Subcutaneous abdominal adipose tissue (tissue), 5 donors: ENCODE measurements around the gene FFAR3.
A peak's percentile ranks its signal among the peaks of the same experiment; 100 is the strongest.

Source experiments
- H3K27ac ChIP-seq: one replicate; pipeline ENCODE4 v1.7.0; 2013; ENCODE audit warnings: low read depth, mild to moderate bottlenecking, inconsistent platforms, low read length, moderate library complexity
- H3K27me3 ChIP-seq, 5 donors: one replicate each; pipeline ENCODE4 v1.7.0; 2013; ENCODE audit warnings: low read length in 5 of 5, inconsistent platforms in 1 of 5; ENCODE audit not compliant: control insufficient read depth in 5 of 5, insufficient read depth in 4 of 5
- H3K36me3 ChIP-seq, 5 donors: one replicate each; pipeline ENCODE4 v1.7.0; 2013; ENCODE audit warnings: low read length in 5 of 5; ENCODE audit not compliant: control insufficient read depth in 5 of 5, insufficient read depth in 5 of 5
- H3K4me1 ChIP-seq, 5 donors: one replicate each; pipeline ENCODE4 v1.7.0; 2013; ENCODE audit warnings: low read length in 5 of 5, mild to moderate bottlenecking in 3 of 5, moderate library complexity in 1 of 5; ENCODE audit not compliant: control insufficient read depth in 5 of 5, insufficient read depth in 5 of 5
- H3K4me3 ChIP-seq, 5 donors: one replicate each; pipeline ENCODE4 v1.7.0; 2013; ENCODE audit warnings: low read length in 5 of 5, low read depth in 1 of 5
- H3K9ac ChIP-seq, 5 donors: one replicate each; pipeline ENCODE4 v1.7.0; 2013; ENCODE audit warnings: low read length in 5 of 5, mild to moderate bottlenecking in 4 of 5, moderate library complexity in 3 of 5
- H3K9me3 ChIP-seq, 5 donors: one replicate each; pipeline ENCODE4 v1.7.0; 2013; ENCODE audit warnings: low read length in 5 of 5; ENCODE audit not compliant: control insufficient read depth in 5 of 5
- donor health status: healthy.
- donor health status: healthy.
- donor health status: healthy.
- donor health status: healthy.
- donor health status: healthy.

Gene FFAR3

DNA sequence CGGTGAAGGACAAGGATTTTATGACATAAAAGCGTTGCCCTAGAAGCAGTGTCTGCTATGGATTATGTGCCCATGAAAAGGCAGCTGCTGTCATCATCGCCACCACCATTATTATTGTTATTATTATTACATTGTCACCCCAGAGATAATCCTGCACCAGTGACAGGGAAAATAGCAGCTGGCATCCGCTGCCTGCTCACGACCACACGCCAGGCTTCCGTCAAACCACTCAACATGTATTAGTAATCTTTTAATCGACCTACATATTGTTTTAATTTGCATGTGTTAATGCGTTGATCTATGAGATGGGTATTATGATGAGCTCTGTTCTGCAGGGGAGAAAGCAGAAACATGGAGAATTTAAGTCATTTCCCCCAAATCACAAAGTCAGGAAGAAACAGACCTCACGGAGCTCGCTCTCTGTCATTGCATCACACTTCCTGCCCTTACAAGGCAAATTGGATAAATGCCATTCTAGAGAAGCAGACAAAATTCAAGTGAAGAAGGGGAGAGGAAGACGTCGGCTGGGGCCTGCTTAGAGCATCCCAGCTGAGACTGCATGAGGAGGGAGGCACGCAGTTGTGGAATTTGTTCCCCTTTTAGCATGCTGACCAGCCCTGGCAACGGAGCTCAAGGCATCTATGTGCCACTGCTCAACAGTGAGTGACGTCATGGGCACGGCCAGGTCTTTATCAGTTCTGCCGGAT lies at the start of gene FFAR3:
TSS of gene FFAR3 (plus strand) at position 594 of the 707 bp plus-strand sequence. CDS start 431 bp downstream, outside the sequence.
- no peaks in the 10 kb centered on the region for H3K9me3 ChIP-seq
- H3K27me3 ChIP-seq, result peaks cover 0 to 13% (median 2%) of the 10 kb centered on the region in 5 donors
- peaks cover 1 to 21% (median 18%) of the 10 kb centered on the region in 5 donors for H3K4me1 ChIP-seq
- peak within 1 kb of the TSS in 4 of 5 donors; percentile 13 to 31 (median 22) for H3K4me3 ChIP-seq
- H3K36me3 ChIP-seq, result no peaks in the 10 kb centered on the region
- no peak within 1 kb of the TSS for H3K27ac ChIP-seq
- H3K9ac ChIP-seq, result no peak within 1 kb of the TSS

- H3K27me3 ChIP-seq, result peaks cover 3 to 17% (median 7%) of the 10 kb centered on the region in 5 donors
- H3K4me3 ChIP-seq, result no peak overlapping the region
- H3K9ac ChIP-seq, result no peak overlapping the region
- H3K9me3 ChIP-seq, result no peaks in the 10 kb centered on the region
- no peak overlapping the region for H3K27ac ChIP-seq
- no peaks in the 10 kb centered on the region for H3K36me3 ChIP-seq
- H3K4me1 ChIP-seq, result peaks cover 0 to 7% (median 0%) of the 10 kb centered on the region in 5 donors
Observed at GRCh38 chr19:35308910-35309309, 49.4 kb upstream of the FFAR3 start.

DNA sequence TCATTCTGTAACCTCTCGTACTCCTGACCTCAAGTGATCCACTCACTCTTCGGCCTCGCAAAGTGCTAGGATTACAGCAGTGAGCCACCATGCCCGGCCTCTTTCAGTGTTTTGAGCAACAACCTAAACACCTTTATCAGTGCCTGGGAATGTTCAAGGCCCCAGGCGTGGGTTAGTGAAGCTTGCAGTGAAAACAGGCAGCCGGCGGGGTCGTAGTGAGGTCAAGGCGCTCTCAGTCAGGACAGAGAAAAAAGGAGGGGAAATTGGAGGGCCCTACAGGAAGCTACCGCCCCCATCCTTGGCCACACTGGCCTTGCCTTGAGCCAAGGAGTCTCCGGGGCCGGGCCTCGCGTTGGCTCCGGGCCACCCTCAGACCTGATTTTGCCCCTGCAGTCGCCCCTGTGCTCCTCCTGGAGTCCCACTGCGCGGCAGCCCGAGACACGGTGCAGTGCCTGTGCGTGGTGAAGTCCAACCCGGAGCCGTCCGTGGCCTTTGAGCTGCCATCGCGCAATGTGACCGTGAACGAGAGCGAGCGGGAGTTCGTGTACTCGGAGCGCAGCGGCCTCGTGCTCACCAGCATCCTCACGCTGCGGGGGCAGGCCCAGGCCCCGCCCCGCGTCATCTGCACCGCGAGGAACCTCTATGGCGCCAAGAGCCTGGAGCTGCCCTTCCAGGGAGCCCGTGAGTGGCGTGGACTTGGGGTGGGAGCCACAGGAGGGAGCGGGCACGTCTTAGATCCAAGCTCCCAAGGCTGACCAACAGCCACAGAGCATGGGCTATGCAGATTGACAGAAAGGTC lies 48.6 kb upstream of the FFAR3 start:
- H3K36me3 ChIP-seq, result no peaks in the 10 kb centered on the region
- H3K9me3 ChIP-seq, result no peaks in the 10 kb centered on the region
- no peak overlapping the region for H3K27ac ChIP-seq
- H3K4me3 ChIP-seq, result no peak overlapping the region
- H3K27me3 ChIP-seq, result peaks cover 3 to 20% (median 5%) of the 10 kb centered on the region in 5 donors
- peaks cover 0 to 7% (median 0%) of the 10 kb centered on the region in 5 donors for H3K4me1 ChIP-seq
- no peak overlapping the region for H3K9ac ChIP-seq

DNA sequence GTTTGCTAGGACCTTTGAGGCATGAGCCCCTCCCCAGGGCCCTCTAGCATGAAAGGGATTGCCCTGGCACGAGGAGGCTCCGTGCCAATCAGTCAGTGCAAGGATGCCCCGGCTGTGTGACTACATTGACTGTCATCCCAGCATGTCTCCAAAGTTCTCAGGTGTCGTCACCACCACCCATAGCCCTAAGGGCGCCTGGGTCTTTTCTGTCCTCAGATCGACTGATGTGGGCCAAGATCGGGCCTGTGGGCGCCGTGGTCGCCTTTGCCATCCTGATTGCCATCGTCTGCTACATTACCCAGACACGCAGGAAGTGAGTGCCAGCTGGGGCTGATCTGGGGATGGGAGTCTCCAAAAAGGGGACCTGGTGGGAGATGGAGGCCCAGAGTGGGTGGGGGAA lies 47.9 kb upstream of the FFAR3 start:
- H3K9ac ChIP-seq, result no peak overlapping the region
- no peak overlapping the region for H3K27ac ChIP-seq
- no peaks in the 10 kb centered on the region for H3K36me3 ChIP-seq
- peaks cover 0 to 7% (median 0%) of the 10 kb centered on the region in 5 donors for H3K4me1 ChIP-seq
- H3K4me3 ChIP-seq, result no peak overlapping the region
- peaks cover 3 to 17% (median 5%) of the 10 kb centered on the region in 5 donors for H3K27me3 ChIP-seq
- H3K9me3 ChIP-seq, result no peaks in the 10 kb centered on the region

DNA sequence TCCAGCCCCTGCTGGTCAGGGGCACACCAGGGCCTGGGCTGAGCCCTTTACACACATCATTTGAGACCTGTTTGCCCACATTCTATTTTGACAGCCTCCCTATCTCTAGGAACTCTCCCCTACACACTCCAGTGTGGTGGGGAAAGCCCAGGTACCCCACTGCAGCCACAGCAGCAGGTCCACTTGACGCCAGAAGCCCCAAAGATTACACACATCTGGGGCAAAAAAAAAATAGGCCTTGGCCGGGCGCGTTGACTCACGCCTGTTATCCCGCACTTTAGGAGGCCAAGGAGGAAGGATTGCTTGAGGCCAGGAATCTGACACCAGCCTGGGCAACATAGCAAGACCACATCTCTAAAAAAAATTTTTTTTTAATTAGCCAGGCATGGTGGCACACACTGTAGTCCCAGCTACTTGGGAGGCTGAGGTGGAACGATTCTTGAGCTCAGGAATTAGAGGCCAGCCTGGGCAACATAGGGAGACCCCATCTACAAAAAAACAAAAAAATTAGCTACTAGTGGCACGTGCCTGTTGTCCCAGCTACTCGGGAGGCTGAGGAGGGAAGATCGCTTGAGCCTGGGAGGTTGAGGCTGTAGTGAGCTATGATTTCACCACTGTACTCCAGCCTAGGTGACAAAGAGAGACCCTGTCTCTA lies 47.3 kb upstream of the FFAR3 start:
- Histone ChIP-seq H3K4me3 (no peak overlapping the region), H3K27ac (no peak overlapping the region), H3K27me3 (peaks cover 3 to 14% (median 9%) of the 10 kb centered on the region in 5 donors), H3K9me3 (no peaks in the 10 kb centered on the region), H3K36me3 (no peaks in the 10 kb centered on the region), H3K9ac (no peak overlapping the region), H3K4me1 (peaks cover 0 to 7% (median 0%) of the 10 kb centered on the region in 5 donors)

DNA sequence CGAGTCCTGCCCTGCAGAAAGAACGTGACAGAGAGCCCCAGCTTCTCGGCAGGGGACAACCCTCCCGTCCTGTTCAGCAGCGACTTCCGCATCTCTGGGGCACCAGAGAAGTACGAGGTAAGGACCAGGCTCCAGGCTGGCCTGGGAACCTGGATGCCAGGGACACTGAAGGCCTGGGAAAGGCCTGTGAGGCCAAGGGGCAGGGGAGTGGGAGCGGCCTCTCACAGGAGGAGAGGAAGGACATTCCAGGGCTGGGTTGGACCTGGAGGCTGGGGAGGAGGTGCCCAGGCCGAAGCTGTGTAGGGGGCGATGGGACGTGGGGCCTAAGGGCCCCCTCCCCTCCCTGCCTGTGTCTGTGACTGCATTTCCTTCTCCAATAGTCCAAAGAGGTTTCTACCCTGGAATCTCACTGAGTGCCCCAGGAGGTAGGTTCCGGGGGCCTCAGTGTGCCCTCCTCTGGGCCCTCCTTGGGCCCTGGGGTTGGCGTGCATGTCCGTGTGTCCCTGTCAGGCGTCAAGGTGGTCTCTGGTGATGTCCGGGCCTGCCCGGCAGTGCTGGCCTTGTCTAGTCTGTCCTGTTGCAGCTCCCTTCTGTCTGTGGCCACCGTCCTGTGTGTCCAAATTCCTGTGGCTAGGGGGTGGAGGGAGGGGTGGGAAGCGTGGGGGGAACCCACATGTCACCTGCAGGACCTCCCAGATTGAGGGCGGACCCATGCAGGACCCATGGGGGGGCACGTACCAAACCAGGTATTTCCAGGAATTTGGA lies 46.2 kb upstream of the FFAR3 start:
- Histone ChIP-seq H3K4me3 (no peak overlapping the region), H3K27ac (no peak overlapping the region), H3K9ac (no peak overlapping the region), H3K9me3 (no peaks in the 10 kb centered on the region), H3K27me3 (peaks cover 3 to 12% (median 9%) of the 10 kb centered on the region in 5 donors), H3K4me1 (peaks cover 0 to 7% (median 0%) of the 10 kb centered on the region in 5 donors), H3K36me3 (no peaks in the 10 kb centered on the region)

GRCh38 chr19:35313587-35313986 lies 44.7 kb upstream of the FFAR3 start:
- H3K36me3 ChIP-seq, result no peaks in the 10 kb centered on the region
- no peak overlapping the region for H3K4me3 ChIP-seq
- peaks cover 0 to 12% (median 4%) of the 10 kb centered on the region in 5 donors for H3K27me3 ChIP-seq
- H3K9ac ChIP-seq, result no peak overlapping the region
- H3K27ac ChIP-seq, result no peak overlapping the region
- H3K9me3 ChIP-seq, result no peaks in the 10 kb centered on the region
- peaks cover 0 to 17% (median 2%) of the 10 kb centered on the region in 5 donors for H3K4me1 ChIP-seq

DNA sequence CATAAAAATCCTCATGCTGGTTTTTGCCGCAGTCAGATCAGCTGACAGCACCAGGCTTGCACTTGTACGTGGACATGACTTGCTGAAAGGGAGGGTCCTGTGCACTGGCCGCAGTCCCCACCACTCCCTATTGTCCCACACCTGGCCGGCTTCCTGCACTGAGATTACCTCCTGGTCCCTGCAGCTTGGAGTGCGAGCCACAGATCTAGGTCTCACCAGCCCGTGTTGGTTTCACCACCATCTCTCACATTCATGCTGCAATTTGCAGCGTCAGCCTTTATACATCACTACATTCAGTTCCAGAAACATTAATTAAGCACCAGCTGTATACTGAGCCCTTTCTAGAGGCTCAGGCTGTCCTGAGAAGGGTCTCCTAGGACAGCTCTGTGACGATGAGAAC lies 44.2 kb upstream of the FFAR3 start:
- no peaks in the 10 kb centered on the region for H3K9me3 ChIP-seq
- H3K27me3 ChIP-seq, result peaks cover 0 to 15% (median 4%) of the 10 kb centered on the region in 5 donors
- no peak overlapping the region for H3K27ac ChIP-seq
- no peak overlapping the region for H3K4me3 ChIP-seq
- H3K9ac ChIP-seq, result no peak overlapping the region
- no peaks in the 10 kb centered on the region for H3K36me3 ChIP-seq
- peaks cover 0 to 21% (median 7%) of the 10 kb centered on the region in 5 donors for H3K4me1 ChIP-seq

DNA sequence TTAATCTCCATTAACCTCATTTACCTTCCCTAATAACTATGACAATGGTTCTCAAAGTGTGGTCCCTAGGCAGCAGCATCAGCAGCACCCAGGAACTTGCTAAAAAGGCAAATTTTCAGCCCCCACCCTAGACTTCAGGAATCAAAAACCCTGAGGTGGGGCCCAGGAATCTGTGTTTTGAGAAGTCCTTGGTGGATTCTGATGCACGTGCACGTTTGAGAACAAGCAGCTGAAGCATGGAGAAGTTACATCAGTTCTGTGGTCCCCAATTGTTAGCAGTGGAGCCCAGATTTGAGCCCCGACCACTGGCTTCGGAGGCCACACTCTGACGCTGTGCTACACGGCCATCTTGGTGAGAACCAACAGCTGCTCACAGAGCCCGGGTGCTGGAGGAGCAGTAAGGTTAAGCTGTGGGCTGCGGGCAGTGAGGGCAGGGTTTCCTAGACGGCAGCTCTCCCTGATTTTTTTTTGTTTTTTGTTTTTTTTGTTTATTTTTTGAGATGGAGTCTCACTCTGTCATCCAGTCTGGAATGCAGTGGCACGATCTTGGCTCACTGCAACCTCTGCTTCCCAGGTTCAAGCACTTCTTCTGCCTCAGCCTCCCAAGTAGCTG lies 43.3 kb upstream of the FFAR3 start:
- Histone ChIP-seq H3K4me1 (peaks cover under 1 to 20% (median 7%) of the 10 kb centered on the region in 5 donors), H3K4me3 (no peak overlapping the region), H3K27ac (no peak overlapping the region), H3K9ac (no peak overlapping the region), H3K36me3 (no peaks in the 10 kb centered on the region), H3K9me3 (no peaks in the 10 kb centered on the region), H3K27me3 (peaks cover 0 to 14% (median 4%) of the 10 kb centered on the region in 5 donors)
